GM21825 (cell line): Measurements from ENCODE around the gene NRL.
A peak's percentile ranks its signal among the peaks of the same experiment; 100 is the strongest.

Source experiments
- ATAC-seq: cut with Tn5 transposase; IDR thresholded peaks from one replicate; pipeline ENCODE4 v1.9.1; 2021; ENCODE audit warnings: mild to moderate bottlenecking, moderate library complexity; ENCODE audit not compliant: unreplicated experiment

NRL gene

DNA sequence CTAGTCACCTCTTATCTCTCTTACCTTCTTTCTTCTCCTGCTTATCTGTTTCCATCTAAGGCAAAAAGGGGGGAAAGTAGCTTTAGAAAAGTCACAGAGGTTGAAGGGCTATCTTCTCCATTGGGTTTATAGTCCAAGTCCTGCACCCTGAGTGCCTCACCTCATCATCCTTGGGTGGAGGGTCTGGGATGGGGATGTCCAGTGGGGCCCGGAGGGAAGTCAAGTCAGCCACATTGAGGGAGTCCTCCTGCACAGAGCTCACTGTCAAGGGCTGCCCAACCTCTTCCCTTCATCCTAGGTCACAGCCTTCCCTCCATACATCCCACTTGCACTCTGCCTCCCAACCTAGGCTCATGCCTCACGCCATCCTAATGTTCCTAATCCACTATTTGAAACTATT lies 30.5 kb upstream of the NRL start:
- ATAC-seq: no peak

DNA sequence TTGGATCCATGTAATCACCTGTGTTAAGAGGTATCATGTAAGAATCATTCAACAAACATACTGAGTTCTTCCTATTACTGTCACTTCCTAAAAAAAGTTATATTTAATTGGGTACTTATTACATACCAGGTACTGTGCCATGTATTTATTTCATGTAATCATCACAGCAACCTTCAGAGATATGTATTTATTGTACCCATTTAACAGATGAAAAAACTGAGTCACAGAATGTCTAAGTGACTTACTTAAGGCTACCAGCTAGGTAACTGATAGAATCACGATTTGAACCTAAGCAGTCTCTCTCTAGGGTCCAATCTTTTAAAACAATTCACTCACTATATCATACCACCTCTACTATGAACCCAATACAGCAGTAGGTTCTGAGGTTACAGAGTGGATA lies 29.7 kb upstream of the NRL start:
- ATAC-seq: no peak

DNA sequence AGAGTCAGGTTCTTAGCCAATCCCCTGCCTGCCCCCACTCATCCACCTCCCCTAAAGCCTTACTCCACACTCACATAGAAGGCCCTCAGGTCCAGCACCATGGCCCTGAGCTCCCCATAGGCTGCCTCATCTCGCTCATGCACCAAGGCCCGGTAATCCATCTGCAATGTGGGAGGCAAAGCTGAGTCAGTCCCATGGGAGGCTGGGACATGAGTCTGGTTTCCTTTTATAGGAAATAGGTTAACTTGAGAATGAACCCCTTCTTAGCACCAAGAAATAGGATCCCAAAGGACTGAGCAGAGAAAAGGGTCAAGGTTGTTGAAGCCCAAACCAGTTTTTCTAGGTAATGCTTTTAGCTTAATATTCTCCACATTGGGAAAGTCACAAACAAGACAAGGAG lies 28.8 kb upstream of the NRL start:
- ATAC-seq: no peak

GRCh38 chr14:24141097-24141880 lies 26.5 kb upstream of the NRL start, which contains the start of gene EMC9:
TSS of gene EMC9 (minus strand) at chr14:24141591. CDS start at chr14:24141304, 287 bp downstream.
- peak; percentile 78 for ATAC-seq

- ATAC-seq: no peak
Measured at GRCh38 chr14:24139272-24139934, 24.7 kb upstream of the NRL start.

DNA sequence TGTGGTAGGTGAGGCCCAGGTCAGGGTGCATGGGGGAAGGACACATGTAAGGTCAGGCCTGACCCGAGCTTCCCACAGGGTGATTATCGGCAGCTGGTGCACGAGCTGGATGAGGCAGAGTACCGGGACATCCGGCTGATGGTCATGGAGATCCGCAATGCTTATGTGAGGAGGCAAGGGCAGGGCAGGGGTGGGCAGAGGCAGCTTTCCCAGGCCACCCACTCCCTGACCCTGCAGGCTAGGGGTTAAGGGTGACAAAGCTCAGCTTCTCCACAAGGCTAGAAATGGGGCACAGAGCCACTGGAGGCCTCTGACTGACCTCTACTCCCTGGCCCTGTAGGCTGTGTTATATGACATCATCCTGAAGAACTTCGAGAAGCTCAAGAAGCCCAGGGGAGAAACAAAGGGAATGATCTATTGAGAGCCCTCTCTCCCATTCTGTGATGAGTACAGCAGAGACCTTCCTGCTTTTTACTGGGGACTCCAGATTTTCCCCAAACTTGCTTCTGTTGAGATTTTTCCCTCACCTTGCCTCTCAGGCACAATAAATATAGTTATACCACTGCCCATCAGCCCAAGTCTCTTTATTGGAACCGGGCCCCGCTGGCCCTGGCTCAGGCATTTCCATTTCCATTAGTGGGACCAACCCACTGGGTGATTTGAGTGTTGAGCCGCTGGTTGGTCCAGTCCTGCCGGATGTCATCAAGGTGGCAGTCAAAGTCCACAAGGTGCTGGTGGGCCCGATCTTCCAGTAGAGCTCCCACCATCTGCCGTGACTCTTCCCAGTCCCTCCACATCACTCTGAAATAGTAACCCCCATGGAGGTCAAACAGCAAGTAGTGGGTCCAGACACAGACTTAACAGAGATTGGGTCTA lies 23.9 kb upstream of the NRL start:
- ATAC-seq: no peak

DNA sequence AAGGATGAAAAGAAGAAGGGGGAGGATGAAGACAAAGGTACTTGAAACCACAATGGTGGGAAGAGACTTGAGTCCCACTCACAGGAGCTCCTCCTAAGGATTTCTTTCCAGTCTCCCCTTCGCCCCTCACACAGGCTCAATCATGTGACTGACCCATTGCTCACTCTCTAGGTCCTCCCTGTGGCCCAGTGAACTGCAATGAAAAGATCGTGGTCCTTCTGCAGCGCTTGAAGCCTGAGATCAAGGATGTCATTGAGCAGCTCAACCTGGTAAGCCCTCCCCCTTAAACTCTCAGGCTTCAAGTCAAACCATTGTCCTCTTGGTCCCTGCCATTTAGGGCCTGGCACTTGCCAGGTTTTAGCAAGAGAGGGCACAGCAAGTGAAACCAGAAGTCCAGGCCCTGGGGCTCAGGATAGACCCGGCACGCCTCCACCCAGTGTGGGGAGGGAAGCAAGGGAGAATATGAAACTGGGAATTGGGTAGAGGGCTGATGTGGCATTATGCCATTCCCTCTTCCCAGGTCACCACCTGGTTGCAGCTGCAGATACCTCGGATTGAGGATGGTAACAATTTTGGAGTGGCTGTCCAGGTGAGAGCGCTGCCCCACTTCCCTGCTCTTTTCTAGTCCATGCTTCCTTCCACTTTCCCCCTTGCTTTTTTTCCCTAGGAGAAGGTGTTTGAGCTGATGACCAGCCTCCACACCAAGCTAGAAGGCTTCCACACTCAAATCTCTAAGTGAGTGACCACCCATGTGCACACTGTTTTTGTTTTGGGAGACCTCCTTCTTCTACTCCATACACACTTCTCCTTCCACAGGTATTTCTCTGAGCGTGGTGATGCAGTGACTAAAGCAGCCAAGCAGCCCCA lies 23.0 kb upstream of the NRL start:
- no peak for ATAC-seq

GRCh38 chr14:24136684-24137528 lies 22.2 kb upstream of the NRL start:
- ATAC-seq: no peak

DNA sequence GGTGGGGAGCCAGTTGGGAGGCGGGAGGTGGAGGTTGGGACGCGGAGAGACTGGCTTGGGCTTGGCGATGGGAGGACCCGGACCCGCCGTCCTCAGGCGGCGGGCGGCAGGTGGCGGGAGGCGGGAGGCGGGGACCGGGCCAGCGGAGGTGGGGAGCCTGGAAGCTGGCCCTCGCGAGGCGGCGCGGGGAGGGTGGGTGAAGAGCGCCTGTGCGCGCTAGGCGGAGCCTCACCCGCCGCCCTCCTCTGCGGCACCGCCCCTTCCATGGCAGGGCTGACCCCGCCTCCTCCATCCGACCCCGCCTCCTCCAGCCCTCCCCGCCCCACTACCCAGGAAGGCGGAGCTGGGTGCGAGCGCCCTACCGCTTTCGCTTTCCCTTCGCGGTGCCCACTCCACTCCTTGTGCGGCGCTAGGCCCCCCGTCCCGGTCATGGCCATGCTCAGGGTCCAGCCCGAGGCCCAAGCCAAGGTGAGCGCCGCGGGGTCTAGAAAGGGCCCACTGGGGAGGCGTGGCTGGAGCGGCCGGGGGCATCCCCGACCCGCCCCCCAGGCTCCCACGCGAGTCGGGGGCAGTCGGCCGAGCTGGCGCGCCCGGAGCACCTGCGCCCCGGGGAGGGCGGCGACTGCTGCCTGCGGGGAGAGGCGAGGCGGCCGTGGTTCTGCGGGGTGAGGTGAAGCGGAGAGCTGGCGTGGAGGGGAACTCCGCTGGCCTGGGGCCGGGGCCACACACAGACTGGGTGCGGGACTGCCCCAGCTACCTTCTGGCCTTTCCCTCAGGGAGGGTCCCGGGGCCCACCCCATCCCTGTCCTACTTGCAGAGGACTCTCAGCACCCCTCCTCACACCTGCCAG lies 21.3 kb upstream of the NRL start, which contains the start of gene PSME1:
PSME1 (plus strand) TSS at position 361 of the 850 bp plus-strand sequence; CDS start at position 430, 69 bp downstream.
- ATAC-seq: peak; percentile 84

- ATAC-seq: no peak
Measured at GRCh38 chr14:24135584-24135833, 20.8 kb upstream of the NRL start.

DNA sequence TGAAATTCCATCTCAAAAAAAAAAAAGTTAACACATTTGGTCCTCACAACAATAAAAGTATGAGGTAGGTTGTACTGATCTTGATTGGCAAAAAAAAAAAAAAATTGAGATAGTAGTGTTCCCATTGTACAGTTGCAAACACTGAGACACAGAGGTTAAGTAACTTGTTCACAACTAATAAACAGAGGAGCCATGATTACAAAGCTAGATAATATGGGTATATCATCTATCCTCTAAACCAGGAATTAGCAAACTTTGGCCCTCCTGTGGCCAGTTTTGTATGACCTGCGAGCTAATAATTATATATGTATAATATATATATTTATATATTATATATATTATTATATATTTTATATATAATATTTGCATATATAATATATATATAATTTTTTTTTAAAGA lies 19.0 kb upstream of the NRL start:
- ATAC-seq: no peak

GRCh38 chr14:24132976-24133375 lies 18.2 kb upstream of the NRL start:
- ATAC-seq: no peak

GRCh38 chr14:24132061-24132685 lies 17.4 kb upstream of the NRL start:
- no peak for ATAC-seq

DNA sequence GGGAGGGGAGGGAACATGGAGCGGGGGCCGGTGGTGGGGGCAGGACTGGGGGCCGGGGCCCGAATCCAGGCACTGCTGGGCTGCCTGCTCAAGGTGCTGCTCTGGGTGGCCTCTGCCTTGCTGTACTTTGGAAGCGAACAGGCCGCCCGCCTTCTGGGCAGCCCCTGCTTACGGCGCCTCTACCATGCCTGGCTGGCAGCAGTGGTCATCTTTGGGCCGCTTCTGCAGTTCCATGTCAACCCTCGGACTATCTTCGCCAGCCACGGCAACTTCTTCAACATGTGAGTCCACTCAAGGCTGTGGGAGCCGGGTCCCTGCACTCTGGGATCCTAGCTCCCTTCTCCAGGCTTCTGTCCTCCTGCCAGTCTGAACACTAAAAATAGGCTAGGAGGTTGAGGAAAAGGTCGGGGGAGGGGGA lies 16.8 kb upstream of the NRL start:
- no peak for ATAC-seq

GRCh38 chr14:24130717-24131548 lies 16.2 kb upstream of the NRL start:
- no peak for ATAC-seq

DNA sequence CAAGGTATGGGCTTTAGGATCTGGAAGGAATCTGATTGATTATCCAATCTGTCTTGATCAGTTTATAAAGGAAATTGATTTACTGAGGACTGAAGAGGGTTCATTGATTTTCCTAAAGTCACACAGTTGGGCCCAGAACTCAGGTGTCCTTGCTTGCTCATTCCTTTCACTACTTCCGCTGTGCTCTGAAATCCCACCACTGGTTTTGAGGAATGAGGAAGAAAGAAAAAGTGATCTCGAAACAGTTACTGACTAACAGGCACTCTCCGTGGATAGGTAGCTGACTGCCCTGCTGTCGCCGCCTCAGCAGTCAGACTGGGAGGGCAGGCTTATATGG lies 15.6 kb upstream of the NRL start, which contains the start of gene FITM1:
FITM1 (plus strand) TSS at position 280 of the 337 bp plus-strand sequence. CDS start 905 bp downstream, outside the sequence.
- ATAC-seq: no peak

- no peak for ATAC-seq
Measured at GRCh38 chr14:24129410-24129998, 14.8 kb upstream of the NRL start.
